HCEC 1CT (cell line): ENCODE data around the gene SYT11.
A peak's percentile ranks its signal among the peaks of the same experiment; 100 is the strongest.
"Not testable (repeated sequence)": the region's sequence is repeated elsewhere in the genome, so short reads cannot be mapped to it uniquely, and the experiment has no call there.

ENCODE experiments used
- DNase-seq: peaks from one replicate; pipeline ENCODE4 v3.0.0-alpha.2; 2017

SYT11 gene

GRCh38 chr1:155900161-155900560 is 40.8 kb downstream of the SYT11 start:
- no peak for DNase-seq

GRCh38 chr1:155904261-155904660 is 44.9 kb downstream of the SYT11 start:
- DNase-seq: no peak

GRCh38 chr1:155909894-155910293 is 50.5 kb downstream of the SYT11 start:
- DNase-seq: peak; percentile 40

GRCh38 chr1:155910621-155911121 is 51.3 kb downstream of the SYT11 start:
- DNase-seq: peak; percentile 34

DNA sequence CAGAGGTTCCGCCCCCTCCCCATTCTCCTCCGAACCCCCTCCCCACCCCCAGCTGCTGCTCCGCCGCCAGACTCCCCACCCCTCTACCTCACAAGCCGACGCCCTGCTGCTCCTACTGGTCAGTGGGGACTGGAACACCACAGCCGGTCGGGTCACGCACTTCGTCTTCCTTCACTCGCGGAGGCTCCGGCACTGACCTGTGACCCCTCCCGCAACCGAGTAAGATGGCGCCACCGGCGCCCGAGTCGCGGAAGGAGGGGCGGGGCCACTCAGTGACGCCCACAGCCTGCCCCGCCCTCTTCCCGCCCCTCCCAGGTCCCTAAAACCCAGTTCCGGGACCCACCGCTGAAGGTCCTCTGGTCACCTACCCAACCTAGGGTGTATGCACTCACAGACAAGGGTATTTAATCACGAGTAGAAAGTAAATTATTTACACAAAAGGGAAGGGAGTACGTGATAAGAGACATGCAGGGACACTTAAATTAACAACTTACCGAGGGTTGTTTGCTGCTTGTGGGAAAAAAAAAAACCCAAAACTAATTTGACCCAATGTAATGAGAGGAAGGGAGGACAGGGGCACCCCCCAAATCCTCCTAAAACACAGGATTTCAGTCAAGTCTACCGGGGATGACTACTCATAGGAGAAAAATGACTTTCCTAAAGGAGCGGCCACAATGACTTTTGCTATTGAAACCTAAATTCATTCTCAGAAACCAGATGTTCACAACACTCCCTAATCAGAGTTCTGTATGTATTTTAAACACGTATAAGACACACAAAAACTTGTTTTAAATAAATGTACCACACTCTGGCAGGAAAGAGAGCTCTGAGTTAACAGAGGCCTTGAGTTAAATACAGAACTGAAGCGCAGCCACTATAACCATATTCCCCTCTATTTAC is 52.0 kb downstream of the SYT11 start, which contains the start of gene RIT1:
TSS of gene RIT1 (minus strand) at position 194 of the 900 bp plus-strand sequence. CDS start 588 bp downstream, outside the sequence.
- peak; percentile 77 for DNase-seq

GRCh38 chr1:155912056-155912536 is 52.7 kb downstream of the SYT11 start:
- DNase-seq: no peak

- DNase-seq: peak; percentile 63
Measured at GRCh38 chr1:155913969-155914757, 54.8 kb downstream of the SYT11 start.

DNA sequence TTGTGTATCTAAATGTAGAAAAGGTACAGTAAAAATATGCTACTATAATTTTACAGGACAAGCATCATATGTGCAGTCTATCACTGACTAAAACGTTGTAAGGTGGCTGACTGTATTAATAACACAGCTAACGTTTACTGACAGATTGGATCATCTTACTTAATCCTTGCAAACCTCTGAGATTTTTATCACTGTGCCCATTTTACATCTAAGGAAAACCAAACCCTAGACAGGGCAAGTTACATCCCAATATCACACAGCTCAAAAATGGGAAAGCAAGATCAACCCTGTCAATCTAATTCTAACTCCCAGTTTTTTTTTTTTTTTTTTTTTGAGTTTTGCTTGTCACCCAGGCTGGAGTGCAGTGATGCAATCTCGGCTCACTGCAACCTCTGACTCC is 59.3 kb downstream of the SYT11 start:
- DNase-seq: no peak

- no peak for DNase-seq
Measured at GRCh38 chr1:155919801-155920200, 60.4 kb downstream of the SYT11 start.

DNA sequence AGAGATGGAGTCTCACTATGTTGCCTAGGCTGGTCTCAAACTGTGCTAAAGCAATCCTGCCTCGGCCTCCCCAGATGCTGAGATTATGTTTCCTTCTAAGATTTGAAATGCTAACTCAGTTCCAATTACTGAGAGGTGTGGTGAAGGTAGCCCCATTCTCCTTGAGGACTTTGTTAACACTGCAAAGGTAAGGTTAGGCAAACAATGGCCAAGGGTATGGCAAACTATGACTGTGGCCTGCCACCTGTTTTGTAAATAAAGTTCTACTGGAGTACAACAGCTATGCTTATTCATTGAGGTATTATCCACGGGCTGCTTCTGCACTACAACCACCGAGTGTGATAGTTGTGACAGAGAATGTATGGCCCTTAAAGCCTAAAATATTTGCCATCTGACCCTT is 61.4 kb downstream of the SYT11 start:
- no peak for DNase-seq

- no peak for DNase-seq
Measured at GRCh38 chr1:155925506-155925905, 66.1 kb downstream of the SYT11 start.

- no peak for DNase-seq
Measured at GRCh38 chr1:155929057-155929456, 69.7 kb downstream of the SYT11 start.

DNA sequence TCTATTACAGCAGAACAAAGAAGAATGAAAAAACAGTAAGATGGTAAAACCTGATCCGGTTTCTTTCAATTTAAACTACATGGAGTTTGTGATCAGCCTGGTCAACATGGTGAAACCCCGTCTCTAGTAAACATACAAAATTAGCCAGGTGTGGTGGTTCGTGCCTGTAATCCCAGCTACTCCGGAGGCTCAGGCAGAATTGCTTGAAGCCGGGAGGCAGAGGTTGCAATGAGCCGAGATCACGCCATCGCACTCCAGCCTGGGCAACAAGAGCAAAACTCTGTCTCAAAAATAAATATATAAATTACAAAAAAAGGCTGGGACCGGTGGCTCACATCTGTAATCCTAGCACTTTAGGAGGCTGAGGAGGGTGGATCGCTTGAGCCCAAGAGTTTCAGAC is 71.4 kb downstream of the SYT11 start:
- not testable (repeated sequence) for DNase-seq

GRCh38 chr1:155931332-155932038 is 72.1 kb downstream of the SYT11 start:
- no peak for DNase-seq

DNA sequence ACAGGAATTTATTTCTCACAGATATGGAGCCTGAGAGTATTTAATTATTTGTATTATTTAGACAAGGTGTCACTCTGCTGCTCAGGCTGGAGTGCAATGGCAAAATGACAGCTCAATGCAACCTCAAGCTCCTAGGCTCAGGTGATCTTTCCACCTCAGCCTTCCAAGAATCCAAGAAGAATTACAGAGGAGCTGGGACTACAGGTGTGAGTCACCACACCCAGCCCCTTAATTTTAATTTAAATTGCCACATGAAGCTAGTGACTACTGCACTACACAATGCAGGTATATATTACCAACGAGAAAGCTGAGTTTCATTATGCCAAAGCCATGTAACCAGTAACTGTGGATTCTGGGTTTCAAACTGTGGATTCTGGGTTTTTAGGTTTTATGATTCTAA is 72.7 kb downstream of the SYT11 start:
- no peak for DNase-seq

- DNase-seq: no peak
Measured at GRCh38 chr1:155932487-155932886, 73.1 kb downstream of the SYT11 start.

DNA sequence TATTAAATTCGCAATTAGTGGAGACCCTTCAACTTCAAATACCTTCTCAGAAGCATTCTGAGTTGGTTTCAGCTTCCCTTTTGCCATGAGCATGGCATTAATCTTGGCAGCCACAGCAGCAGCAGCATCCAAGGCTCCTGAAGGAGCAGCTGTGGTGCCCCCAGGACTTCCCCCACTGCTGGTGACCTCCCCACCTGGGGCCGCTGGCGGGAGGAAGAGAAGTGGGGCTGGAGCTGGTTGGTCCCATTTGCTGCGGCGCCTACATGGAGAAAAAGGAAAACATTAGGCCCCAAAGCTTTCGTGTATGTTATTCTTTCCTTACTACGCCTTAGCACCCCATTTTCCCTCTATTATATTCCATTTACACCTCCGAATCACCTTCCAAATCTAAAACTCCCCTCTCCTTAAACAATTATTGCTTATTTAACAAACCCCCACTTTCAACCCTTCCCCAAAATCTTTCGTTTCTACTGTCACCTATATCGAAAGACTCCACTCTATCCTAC is 74.3 kb downstream of the SYT11 start:
- no peak for DNase-seq

DNA sequence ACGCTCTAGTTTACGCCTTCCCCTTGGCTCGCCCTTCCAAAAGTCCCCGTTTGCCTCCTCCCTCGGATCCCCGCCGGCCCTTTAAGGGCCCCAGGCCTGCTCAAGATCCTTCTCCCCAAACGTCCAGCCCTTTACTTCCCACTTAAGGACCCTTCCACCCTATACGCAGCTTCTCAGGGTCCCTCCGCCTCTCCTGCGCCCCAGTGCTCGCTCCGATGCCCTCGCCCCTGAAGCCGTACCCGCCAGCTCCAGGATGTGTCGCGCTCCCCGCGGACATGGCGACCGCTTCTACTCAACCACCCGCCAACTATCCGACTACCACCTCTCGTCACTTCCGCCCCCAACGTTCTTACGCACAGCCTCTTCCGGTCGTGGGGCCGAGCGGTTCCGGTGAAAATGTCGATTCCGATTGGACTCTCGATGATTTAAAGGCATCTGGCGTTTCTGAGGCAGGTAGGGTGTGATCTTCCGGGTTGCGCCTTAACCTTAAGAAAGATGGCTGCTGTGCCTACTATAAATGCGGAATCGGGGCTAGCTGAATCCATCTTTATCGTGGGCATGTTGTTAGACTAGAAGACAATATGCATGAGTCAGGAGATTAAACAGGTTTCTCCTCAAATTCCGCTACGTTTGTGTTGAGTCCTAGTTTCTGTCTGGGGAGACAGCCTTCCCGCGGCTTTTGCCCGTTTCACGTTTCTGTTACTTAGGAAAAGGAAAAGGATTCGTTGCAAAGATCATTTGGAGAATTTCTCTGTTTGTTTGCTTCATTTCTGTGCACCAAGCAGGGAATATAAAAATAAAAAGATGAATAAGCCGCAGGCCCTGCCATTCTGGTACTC is 74.9 kb downstream of the SYT11 start, which contains the start of gene KHDC4:
TSS of gene KHDC4 (minus strand) at position 317 of the 839 bp plus-strand sequence. CDS start at position 277, 40 bp downstream.
- DNase-seq: peak; percentile 99
